ENCODE results near the gene PLBD2. TPM values are rescaled to one million over a fixed set of nuclear protein-coding genes. Genes with fewer than 3 reads are reported as not detected.

PLBD2 gene
- total RNA-seq, 1 experiment from 2014 or later, result 6.5 TPM

- no peak overlapping the region for H3K27ac ChIP-seq (ENCODE audit: low read length)
- H3K36me3 ChIP-seq (ENCODE audit: insufficient read depth, low read length), result peaks cover 2% of the 10 kb centered on the region; the same call in 1 of the 2 replicates
- H3K9me2 ChIP-seq (replicated peaks; ENCODE audit: insufficient read depth, low read length), result no peaks in the 10 kb centered on the region
- peaks cover 4% of the 10 kb centered on the region; the same call in 1 of the 2 replicates for H3K4me1 ChIP-seq (ENCODE audit: low read length)
- H3K4me2 ChIP-seq (ENCODE audit: low read depth, low read length, poor library complexity, severe bottlenecking), result no peak overlapping the region
- H3K4me3 ChIP-seq (ENCODE audit: low read length), result no peak overlapping the region
- no peak overlapping the region for H2AFZ ChIP-seq (ENCODE audit: low read length)
- H4K20me1 ChIP-seq (ENCODE audit: insufficient read depth, low read depth, low read length), result 0 out of 2 replicates have a peak, but pooled peaks cover 4% of the 10 kb centered on the region
- H3K9me3 ChIP-seq (ENCODE audit: low read length), result no peaks in the 10 kb centered on the region
- H3K9ac ChIP-seq (ENCODE audit: low read length), result no peak overlapping the region
- no peak for DNase-seq
- no peaks in the 10 kb centered on the region for H3K79me2 ChIP-seq (ENCODE audit: low read length)
- H3K27me3 ChIP-seq (ENCODE audit: low read length), result no peaks in the 10 kb centered on the region
These were observed 33.4 kb downstream of the PLBD2 start for GRCh38 chr12:113391650-113392337.

- Histone ChIP-seq H2AFZ (ENCODE audit: low read length) (no peak overlapping the region), H3K4me3 (ENCODE audit: low read length) (no peak overlapping the region), H4K20me1 (ENCODE audit: insufficient read depth, low read depth, low read length) (0 out of 2 replicates have a peak, but pooled peaks cover 4% of the 10 kb centered on the region), H3K4me2 (ENCODE audit: low read depth, low read length, poor library complexity, severe bottlenecking) (no peak overlapping the region), H3K9me3 (ENCODE audit: low read length) (no peaks in the 10 kb centered on the region), H3K27ac (ENCODE audit: low read length) (no peak overlapping the region), H3K9me2 (replicated peaks; ENCODE audit: insufficient read depth, low read length) (no peaks in the 10 kb centered on the region), H3K9ac (ENCODE audit: low read length) (no peak overlapping the region), H3K36me3 (ENCODE audit: insufficient read depth, low read length) (peaks cover 2% of the 10 kb centered on the region; the same call in 1 of the 2 replicates), H3K27me3 (ENCODE audit: low read length) (no peaks in the 10 kb centered on the region), H3K4me1 (ENCODE audit: low read length) (peaks cover 4% of the 10 kb centered on the region; the same call in 1 of the 2 replicates), H3K79me2 (ENCODE audit: low read length) (no peaks in the 10 kb centered on the region)
- no peak for DNase-seq
These were observed 34.1 kb downstream of the PLBD2 start for GRCh38 chr12:113392520-113392919.

- DNase-seq, result peak; percentile 59
- no peak overlapping the region for H2AFZ ChIP-seq (ENCODE audit: low read length)
- no peaks in the 10 kb centered on the region for H3K9me2 ChIP-seq (replicated peaks; ENCODE audit: insufficient read depth, low read length)
- H3K27ac ChIP-seq (ENCODE audit: low read length), result no peak overlapping the region
- H3K4me3 ChIP-seq (ENCODE audit: low read length), result no peak overlapping the region
- no peaks in the 10 kb centered on the region for H3K79me2 ChIP-seq (ENCODE audit: low read length)
- no peaks in the 10 kb centered on the region for H3K27me3 ChIP-seq (ENCODE audit: low read length)
- H3K4me2 ChIP-seq (ENCODE audit: low read depth, low read length, poor library complexity, severe bottlenecking), result no peak overlapping the region
- no peaks in the 10 kb centered on the region for H3K9me3 ChIP-seq (ENCODE audit: low read length)
- H3K4me1 ChIP-seq (ENCODE audit: low read length), result peaks cover 4% of the 10 kb centered on the region; the same call in 1 of the 2 replicates
- peaks cover 2% of the 10 kb centered on the region; the same call in 1 of the 2 replicates for H3K36me3 ChIP-seq (ENCODE audit: insufficient read depth, low read length)
- no peak overlapping the region for H3K9ac ChIP-seq (ENCODE audit: low read length)
- H4K20me1 ChIP-seq (ENCODE audit: insufficient read depth, low read depth, low read length), result 0 out of 2 replicates have a peak, but pooled peaks cover 4% of the 10 kb centered on the region
These were observed 34.7 kb downstream of the PLBD2 start for GRCh38 chr12:113392988-113393579.

- no peaks in the 10 kb centered on the region for H3K27me3 ChIP-seq (ENCODE audit: low read length)
- H3K9me3 ChIP-seq (ENCODE audit: low read length), result no peaks in the 10 kb centered on the region
- H3K4me3 ChIP-seq (ENCODE audit: low read length), result no peak overlapping the region
- H3K79me2 ChIP-seq (ENCODE audit: low read length), result no peaks in the 10 kb centered on the region
- no peak for DNase-seq
- no peak overlapping the region for H2AFZ ChIP-seq (ENCODE audit: low read length)
- peaks cover 2% of the 10 kb centered on the region; the same call in 1 of the 2 replicates for H3K36me3 ChIP-seq (ENCODE audit: insufficient read depth, low read length)
- H4K20me1 ChIP-seq (ENCODE audit: insufficient read depth, low read depth, low read length), result 0 out of 2 replicates have a peak, but pooled peaks cover 4% of the 10 kb centered on the region
- no peak overlapping the region for H3K9ac ChIP-seq (ENCODE audit: low read length)
- no peak overlapping the region for H3K4me2 ChIP-seq (ENCODE audit: low read depth, low read length, poor library complexity, severe bottlenecking)
- H3K4me1 ChIP-seq (ENCODE audit: low read length), result peaks cover 4% of the 10 kb centered on the region; the same call in 1 of the 2 replicates
- H3K27ac ChIP-seq (ENCODE audit: low read length), result no peak overlapping the region
- H3K9me2 ChIP-seq (replicated peaks; ENCODE audit: insufficient read depth, low read length), result no peaks in the 10 kb centered on the region
These were observed 35.4 kb downstream of the PLBD2 start for GRCh38 chr12:113393749-113394148.

GRCh38 chr12:113395119-113395518 lies 36.7 kb downstream of the PLBD2 start:
- Histone ChIP-seq H3K4me2 (ENCODE audit: low read depth, low read length, poor library complexity, severe bottlenecking) (no peak overlapping the region), H3K4me3 (ENCODE audit: low read length) (no peak overlapping the region), H3K9me2 (replicated peaks; ENCODE audit: insufficient read depth, low read length) (no peaks in the 10 kb centered on the region), H3K4me1 (ENCODE audit: low read length) (peaks cover 4% of the 10 kb centered on the region; the same call in 1 of the 2 replicates), H3K79me2 (ENCODE audit: low read length) (no peaks in the 10 kb centered on the region), H4K20me1 (ENCODE audit: insufficient read depth, low read depth, low read length) (0 out of 2 replicates have a peak, but pooled peaks cover 4% of the 10 kb centered on the region), H3K36me3 (ENCODE audit: insufficient read depth, low read length) (peaks cover 2% of the 10 kb centered on the region; the same call in 1 of the 2 replicates), H2AFZ (ENCODE audit: low read length) (no peak overlapping the region), H3K27ac (ENCODE audit: low read length) (no peak overlapping the region), H3K9me3 (ENCODE audit: low read length) (no peaks in the 10 kb centered on the region), H3K9ac (ENCODE audit: low read length) (no peak overlapping the region), H3K27me3 (ENCODE audit: low read length) (no peaks in the 10 kb centered on the region)
- DNase-seq, result no peak

- no peaks in the 10 kb centered on the region for H3K27me3 ChIP-seq (ENCODE audit: low read length)
- no peak for DNase-seq
- no peaks in the 10 kb centered on the region for H3K36me3 ChIP-seq (ENCODE audit: insufficient read depth, low read length)
- no peak overlapping the region for H2AFZ ChIP-seq (ENCODE audit: low read length)
- H3K4me1 ChIP-seq (ENCODE audit: low read length), result peaks cover 4% of the 10 kb centered on the region; the same call in 1 of the 2 replicates
- H3K9ac ChIP-seq (ENCODE audit: low read length), result no peak overlapping the region
- H4K20me1 ChIP-seq (ENCODE audit: insufficient read depth, low read depth, low read length), result 0 out of 2 replicates have a peak, but pooled peaks cover 4% of the 10 kb centered on the region
- no peaks in the 10 kb centered on the region for H3K9me2 ChIP-seq (replicated peaks; ENCODE audit: insufficient read depth, low read length)
- H3K27ac ChIP-seq (ENCODE audit: low read length), result no peak overlapping the region
- no peak overlapping the region for H3K4me3 ChIP-seq (ENCODE audit: low read length)
- no peak overlapping the region for H3K4me2 ChIP-seq (ENCODE audit: low read depth, low read length, poor library complexity, severe bottlenecking)
- no peaks in the 10 kb centered on the region for H3K9me3 ChIP-seq (ENCODE audit: low read length)
- H3K79me2 ChIP-seq (ENCODE audit: low read length), result no peaks in the 10 kb centered on the region
These were observed 37.8 kb downstream of the PLBD2 start for GRCh38 chr12:113396200-113396599.

GRCh38 chr12:113396828-113397496 lies 38.6 kb downstream of the PLBD2 start:
- no peaks in the 10 kb centered on the region for H3K79me2 ChIP-seq (ENCODE audit: low read length)
- 0 out of 2 replicates have a peak, but pooled peaks cover 4% of the 10 kb centered on the region for H4K20me1 ChIP-seq (ENCODE audit: insufficient read depth, low read depth, low read length)
- H2AFZ ChIP-seq (ENCODE audit: low read length), result no peak overlapping the region
- H3K4me3 ChIP-seq (ENCODE audit: low read length), result no peak overlapping the region
- peaks cover 4% of the 10 kb centered on the region; the same call in 1 of the 2 replicates for H3K4me1 ChIP-seq (ENCODE audit: low read length)
- DNase-seq, result no peak
- no peaks in the 10 kb centered on the region for H3K9me2 ChIP-seq (replicated peaks; ENCODE audit: insufficient read depth, low read length)
- H3K9me3 ChIP-seq (ENCODE audit: low read length), result no peaks in the 10 kb centered on the region
- H3K36me3 ChIP-seq (ENCODE audit: insufficient read depth, low read length), result no peaks in the 10 kb centered on the region
- H3K27me3 ChIP-seq (ENCODE audit: low read length), result no peaks in the 10 kb centered on the region
- no peak overlapping the region for H3K4me2 ChIP-seq (ENCODE audit: low read depth, low read length, poor library complexity, severe bottlenecking)
- H3K27ac ChIP-seq (ENCODE audit: low read length), result no peak overlapping the region
- H3K9ac ChIP-seq (ENCODE audit: low read length), result no peak overlapping the region

Measured in Karpas-422 (cell line).